Measurements from ENCODE around the gene DCAKD.

Gene DCAKD

DNA sequence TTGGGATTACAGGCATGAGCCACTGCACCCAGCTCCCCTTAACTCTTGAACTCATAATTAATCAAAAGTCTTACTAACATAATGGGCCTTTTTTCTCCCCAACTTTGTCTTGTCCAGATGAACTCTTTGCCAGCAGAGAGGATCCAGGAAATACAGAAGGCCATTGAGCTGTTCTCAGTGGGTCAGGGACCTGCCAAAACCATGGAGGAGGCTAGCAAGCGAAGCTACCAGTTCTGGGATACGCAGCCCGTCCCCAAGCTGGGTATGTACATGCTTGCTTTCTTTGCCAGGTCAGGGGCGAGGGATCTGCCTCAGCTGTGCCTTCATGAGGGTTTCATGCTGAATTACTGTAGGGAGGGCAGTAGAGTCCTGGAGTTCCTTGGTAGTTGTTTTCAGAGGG lies 35.0 kb upstream of the DCAKD start:
- Histone ChIP-seq H3K27ac (no peak overlapping the region), H3K4me1 (no peaks in the 10 kb centered on the region), H3K9me3 (ENCODE audit: control insufficient read depth, low read length) (no peaks in the 10 kb centered on the region), H3K79me2 (peaks cover 15% of the 10 kb centered on the region), H3K36me3 (ENCODE audit: control insufficient read depth, insufficient read depth, low read length) (no peaks in the 10 kb centered on the region), H3K9ac (no peak overlapping the region), H3K27me3 (ENCODE audit: control insufficient read depth, insufficient read depth, low read length) (no peaks in the 10 kb centered on the region), H3K4me3 (ENCODE audit: low read depth, low read length) (no peak overlapping the region), H3K4me2 (ENCODE audit: low read length) (no peak overlapping the region), H2AFZ (no peak overlapping the region)
- no peak for TF ChIP-seq CTCF (IDR thresholded peaks at IDR 0.05)

DNA sequence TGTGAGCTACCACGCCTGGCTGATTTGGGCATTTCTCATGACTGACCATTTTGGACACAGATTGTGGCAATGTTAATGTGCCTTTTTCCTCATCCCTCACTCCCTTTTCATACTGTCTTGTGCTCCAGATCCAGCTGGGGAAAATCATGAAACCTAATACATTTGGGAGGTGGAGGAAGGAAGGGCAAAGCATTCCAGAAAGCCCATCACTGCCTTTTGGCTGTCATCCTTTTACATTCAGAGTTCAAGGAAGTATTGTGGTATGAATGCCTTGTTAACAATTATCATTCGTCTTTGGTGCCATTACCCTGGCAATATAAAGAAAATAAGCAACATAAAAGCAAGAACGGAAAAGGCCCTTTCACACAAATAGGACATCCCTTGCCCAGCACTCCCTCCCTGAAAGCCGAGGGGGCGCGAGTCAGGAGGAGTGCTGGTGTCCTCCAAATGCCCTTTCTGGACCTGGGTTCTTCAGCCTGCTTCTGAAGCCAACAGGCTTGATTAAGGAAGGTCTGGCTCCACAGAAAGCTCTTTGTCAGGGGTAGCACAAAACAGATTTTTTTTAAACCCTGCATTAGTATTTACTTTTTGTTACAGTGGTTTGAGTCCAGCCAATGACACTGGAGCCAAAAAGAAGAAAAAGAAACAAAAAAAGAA lies 29.7 kb upstream of the DCAKD start:
- H3K9ac ChIP-seq: no peak overlapping the region
- TF ChIP-seq CTCF (IDR thresholded peaks at IDR 0.05): no peak
- no peak overlapping the region for H3K4me2 ChIP-seq (ENCODE audit: low read length)
- no peak overlapping the region for H3K4me3 ChIP-seq (ENCODE audit: low read depth, low read length)
- no peak overlapping the region for H2AFZ ChIP-seq
- H3K79me2 ChIP-seq: peaks cover 41% of the 10 kb centered on the region
- H3K36me3 ChIP-seq (ENCODE audit: control insufficient read depth, insufficient read depth, low read length): no peaks in the 10 kb centered on the region
- H3K27me3 ChIP-seq (ENCODE audit: control insufficient read depth, insufficient read depth, low read length): no peaks in the 10 kb centered on the region
- H3K27ac ChIP-seq: no peak overlapping the region
- H3K9me3 ChIP-seq (ENCODE audit: control insufficient read depth, low read length): no peaks in the 10 kb centered on the region
- H3K4me1 ChIP-seq: no peaks in the 10 kb centered on the region

DNA sequence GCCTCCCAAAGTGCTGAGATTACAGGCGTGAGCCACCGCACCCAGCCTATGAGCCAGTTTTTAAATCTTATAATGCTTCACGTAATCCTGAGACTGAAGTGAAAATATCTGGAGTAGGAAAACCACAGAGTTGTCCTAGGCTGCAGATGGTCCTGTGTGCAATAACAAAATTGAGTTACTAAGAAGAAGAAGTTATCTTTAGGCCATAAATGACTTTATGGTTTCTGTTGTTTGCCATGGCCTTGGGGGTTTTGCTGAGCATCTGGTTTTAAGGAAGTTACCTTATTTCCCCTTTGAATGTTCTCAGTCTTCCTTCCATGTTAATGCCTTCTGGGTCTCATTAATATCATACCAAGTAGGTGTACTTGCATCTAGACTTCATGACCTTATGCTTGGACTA lies 26.2 kb upstream of the DCAKD start:
- no peak for TF ChIP-seq CTCF (IDR thresholded peaks at IDR 0.05)
- peaks cover 59% of the 10 kb centered on the region for H3K79me2 ChIP-seq
- no peak overlapping the region for H3K4me2 ChIP-seq (ENCODE audit: low read length)
- no peak overlapping the region for H3K9ac ChIP-seq
- no peak overlapping the region for H3K4me3 ChIP-seq (ENCODE audit: low read depth, low read length)
- no peaks in the 10 kb centered on the region for H3K27me3 ChIP-seq (ENCODE audit: control insufficient read depth, insufficient read depth, low read length)
- H3K27ac ChIP-seq: no peak overlapping the region
- no peaks in the 10 kb centered on the region for H3K36me3 ChIP-seq (ENCODE audit: control insufficient read depth, insufficient read depth, low read length)
- no peaks in the 10 kb centered on the region for H3K9me3 ChIP-seq (ENCODE audit: control insufficient read depth, low read length)
- H3K4me1 ChIP-seq: no peaks in the 10 kb centered on the region
- H2AFZ ChIP-seq: no peak overlapping the region

DNA sequence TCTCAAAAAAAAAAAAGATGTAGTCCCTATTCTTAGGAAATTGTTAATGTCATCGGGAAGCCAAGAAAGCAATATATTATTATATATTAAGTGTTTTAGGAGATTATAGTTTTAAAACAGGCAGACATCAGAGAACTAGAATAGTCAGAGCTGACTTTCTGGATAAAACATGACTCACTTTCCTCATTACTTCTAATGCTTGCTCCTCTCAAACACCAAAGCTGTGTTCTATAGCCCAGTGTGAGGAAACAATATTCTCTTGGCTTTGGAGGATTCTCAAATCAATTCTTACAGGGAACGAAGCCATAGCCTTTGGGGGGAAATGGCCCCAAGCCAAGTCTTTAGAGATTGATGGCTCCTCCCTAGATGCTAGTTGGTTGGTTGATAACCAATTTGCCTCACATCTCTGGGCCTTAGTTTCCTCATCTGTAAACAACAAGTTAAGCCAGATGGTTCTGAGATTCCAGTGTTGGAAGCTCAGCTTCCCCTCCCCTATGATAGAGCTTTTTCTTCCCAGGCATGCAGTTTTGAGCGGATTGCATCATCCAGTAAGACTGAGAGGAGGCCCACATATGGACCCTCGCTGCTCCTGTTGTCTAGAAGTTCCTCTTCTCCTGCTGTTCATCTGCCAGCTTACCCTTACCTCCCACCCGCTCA lies 22.1 kb upstream of the DCAKD start:
- no peak overlapping the region for H2AFZ ChIP-seq
- no peak overlapping the region for H3K27ac ChIP-seq
- H3K9me3 ChIP-seq (ENCODE audit: control insufficient read depth, low read length): no peaks in the 10 kb centered on the region
- no peaks in the 10 kb centered on the region for H3K36me3 ChIP-seq (ENCODE audit: control insufficient read depth, insufficient read depth, low read length)
- H3K4me3 ChIP-seq (ENCODE audit: low read depth, low read length): no peak overlapping the region
- no peak overlapping the region for H3K9ac ChIP-seq
- H3K4me1 ChIP-seq: no peaks in the 10 kb centered on the region
- H3K27me3 ChIP-seq (ENCODE audit: control insufficient read depth, insufficient read depth, low read length): no peaks in the 10 kb centered on the region
- no peak for TF ChIP-seq CTCF (IDR thresholded peaks at IDR 0.05)
- H3K4me2 ChIP-seq (ENCODE audit: low read length): no peak overlapping the region
- H3K79me2 ChIP-seq: peaks cover 48% of the 10 kb centered on the region

- no peak overlapping the region for H3K4me2 ChIP-seq (ENCODE audit: low read length)
- no peak overlapping the region for H2AFZ ChIP-seq
- H3K27me3 ChIP-seq (ENCODE audit: control insufficient read depth, insufficient read depth, low read length): no peaks in the 10 kb centered on the region
- no peaks in the 10 kb centered on the region for H3K4me1 ChIP-seq
- H3K36me3 ChIP-seq (ENCODE audit: control insufficient read depth, insufficient read depth, low read length): no peaks in the 10 kb centered on the region
- H3K79me2 ChIP-seq: peaks cover 49% of the 10 kb centered on the region
- H3K4me3 ChIP-seq (ENCODE audit: low read depth, low read length): no peak overlapping the region
- TF ChIP-seq CTCF (IDR thresholded peaks at IDR 0.05): no peak
- H3K9ac ChIP-seq: no peak overlapping the region
- no peak overlapping the region for H3K27ac ChIP-seq
- no peaks in the 10 kb centered on the region for H3K9me3 ChIP-seq (ENCODE audit: control insufficient read depth, low read length)
Observed at GRCh38 chr17:45070809-45071208, 19.4 kb upstream of the DCAKD start.
